Measurements from ENCODE around the gene SFTA2. TPM values are rescaled to one million over a fixed set of nuclear protein-coding genes. Genes with fewer than 3 reads are reported as not detected.

The SFTA2 gene
- polyA plus RNA-seq, 1 donor (not counting 4 experiments of a cell fraction or from before 2014, with no cell fraction given): not detected

DNA sequence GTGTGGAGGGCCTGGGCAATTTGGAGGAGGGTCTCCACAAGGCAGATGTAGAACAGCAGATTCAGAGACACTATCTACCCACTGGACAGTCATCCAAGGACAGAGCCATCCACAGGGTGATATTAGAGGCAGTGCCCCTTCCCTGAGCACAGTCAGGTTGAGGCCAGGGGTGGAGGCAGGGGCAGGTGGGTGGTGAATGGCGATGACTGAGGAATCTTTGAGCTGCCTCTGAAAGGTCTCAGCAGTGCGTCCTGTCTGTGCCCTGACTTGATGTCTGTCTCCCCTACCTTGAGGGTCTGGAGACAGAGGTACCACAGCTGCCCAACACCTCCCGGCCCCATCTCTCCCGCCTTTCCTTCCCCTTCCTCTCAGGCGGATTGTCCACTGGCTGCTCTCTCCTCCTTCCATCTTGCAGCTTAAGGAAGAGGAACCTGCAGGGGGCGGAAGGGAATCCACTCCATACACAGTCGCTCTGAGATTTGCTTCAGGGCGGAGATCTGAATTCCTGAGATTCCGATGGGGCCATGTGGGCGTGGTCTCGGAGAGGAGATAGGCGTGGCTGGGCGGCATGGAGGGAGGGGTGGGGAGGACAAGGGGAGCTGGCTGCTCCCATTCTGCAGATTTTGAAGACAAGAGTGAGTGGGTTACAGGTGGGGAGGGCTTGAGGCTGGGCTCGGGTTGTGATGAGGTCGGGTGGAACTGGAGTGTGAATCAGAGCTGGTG is 10.5 kb upstream of the SFTA2 start:
- peaks cover 4% of the 10 kb centered on the region for H3K27me3 ChIP-seq (ENCODE audit: control insufficient read depth, extremely low read depth, insufficient read depth, low read length)
- H3K9ac ChIP-seq (ENCODE audit: control insufficient read depth, extremely low read depth, insufficient read depth, low read length): no peak overlapping the region
- no peak overlapping the region for H3K4me3 ChIP-seq (ENCODE audit: control insufficient read depth in 2 of 3, extremely low read depth in 1 of 3, insufficient read depth in 2 of 3, low read depth in 1 of 3, low read length in 3 of 3)
- H3K9me3 ChIP-seq (ENCODE audit: control insufficient read depth, low read depth, low read length): no peaks in the 10 kb centered on the region
- H3K36me3 ChIP-seq (ENCODE audit: control insufficient read depth in 2 of 2, extremely low read depth in 1 of 2, insufficient read depth in 2 of 2, low read length in 2 of 2): no peaks in the 10 kb centered on the region
- DNase-seq (ENCODE audit: low read depth, low spot score) (peak; percentile 56), FAIRE-seq (peak; percentile 77)
- H3K9me1 ChIP-seq (ENCODE audit: control insufficient read depth, extremely low read depth, insufficient read depth, low read length): no peaks in the 10 kb centered on the region
- peaks cover 11% of the 10 kb centered on the region for H3K4me1 ChIP-seq (ENCODE audit: control insufficient read depth, extremely low read depth, insufficient read depth, low read length)
- no peaks in the 10 kb centered on the region for H4K20me1 ChIP-seq (ENCODE audit: control insufficient read depth, extremely low read depth, insufficient read depth, low read length)
- H3K27ac ChIP-seq (ENCODE audit: control insufficient read depth, insufficient read depth, low read length): no peak overlapping the region
- dilution Hi-C loops (cut with MboI; ENCODE audit: extremely low pct_ligation_motif_present, low sequenced_read_pairs): loop anchor here (25.0 kb wide), 1 partner anchor 120 kb away; no protein-coding TSS in a partner anchor
- peak overlapping the region; percentile 42 for H3K4me2 ChIP-seq (ENCODE audit: control insufficient read depth, extremely low read depth, insufficient read depth, low read depth, low read length)
- no peaks in the 10 kb centered on the region for H3K79me2 ChIP-seq (ENCODE audit: control insufficient read depth, insufficient read depth, low read length)
- TF ChIP-seq, protein P1, sequence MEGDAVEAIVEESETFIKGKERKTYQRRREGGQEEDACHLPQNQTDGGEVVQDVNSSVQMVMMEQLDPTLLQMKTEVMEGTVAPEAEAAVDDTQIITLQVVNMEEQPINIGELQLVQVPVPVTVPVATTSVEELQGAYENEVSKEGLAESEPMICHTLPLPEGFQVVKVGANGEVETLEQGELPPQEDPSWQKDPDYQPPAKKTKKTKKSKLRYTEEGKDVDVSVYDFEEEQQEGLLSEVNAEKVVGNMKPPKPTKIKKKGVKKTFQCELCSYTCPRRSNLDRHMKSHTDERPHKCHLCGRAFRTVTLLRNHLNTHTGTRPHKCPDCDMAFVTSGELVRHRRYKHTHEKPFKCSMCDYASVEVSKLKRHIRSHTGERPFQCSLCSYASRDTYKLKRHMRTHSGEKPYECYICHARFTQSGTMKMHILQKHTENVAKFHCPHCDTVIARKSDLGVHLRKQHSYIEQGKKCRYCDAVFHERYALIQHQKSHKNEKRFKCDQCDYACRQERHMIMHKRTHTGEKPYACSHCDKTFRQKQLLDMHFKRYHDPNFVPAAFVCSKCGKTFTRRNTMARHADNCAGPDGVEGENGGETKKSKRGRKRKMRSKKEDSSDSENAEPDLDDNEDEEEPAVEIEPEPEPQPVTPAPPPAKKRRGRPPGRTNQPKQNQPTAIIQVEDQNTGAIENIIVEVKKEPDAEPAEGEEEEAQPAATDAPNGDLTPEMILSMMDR (optimal IDR thresholded peaks at IDR 0.05 in 1 of 3, IDR thresholded peaks at IDR 0.05 in 1 of 3, conservative IDR thresholded peaks at IDR 0.05 in 1 of 3; ENCODE audit: extremely low read depth in 1 of 3, insufficient read depth in 2 of 3, low read length in 3 of 3): peak; percentile 59 to 83 (median 64)
- no peak for TF ChIP-seq EZH2 (IDR thresholded peaks at IDR 0.05; ENCODE audit: low read length)
- peak overlapping the region; percentile 92 for H2AFZ ChIP-seq (ENCODE audit: control insufficient read depth, low read length)

GRCh38 chr6:30940361-30940986 is 8.5 kb upstream of the SFTA2 start, which contains the start of gene MUCL3:
Gene MUCL3, plus strand, starts transcription at chr6:30940973. Its CDS starts 27 bp downstream, at chr6:30941000.
- H3K4me3 ChIP-seq (ENCODE audit: control insufficient read depth in 2 of 3, extremely low read depth in 1 of 3, insufficient read depth in 2 of 3, low read depth in 1 of 3, low read length in 3 of 3): no peak within 1 kb of the TSS
- TF ChIP-seq EZH2 (IDR thresholded peaks at IDR 0.05; ENCODE audit: low read length): no peak
- TF ChIP-seq, protein P1 (optimal IDR thresholded peaks at IDR 0.05 in 1 of 3, IDR thresholded peaks at IDR 0.05 in 1 of 3, conservative IDR thresholded peaks at IDR 0.05 in 1 of 3; ENCODE audit: extremely low read depth in 1 of 3, insufficient read depth in 2 of 3, low read length in 3 of 3): no peak
- peaks cover 4% of the 10 kb centered on the region for H3K27me3 ChIP-seq (ENCODE audit: control insufficient read depth, extremely low read depth, insufficient read depth, low read length)
- no peak within 1 kb of the TSS for H3K4me2 ChIP-seq (ENCODE audit: control insufficient read depth, extremely low read depth, insufficient read depth, low read depth, low read length)
- no peaks in the 10 kb centered on the region for H4K20me1 ChIP-seq (ENCODE audit: control insufficient read depth, extremely low read depth, insufficient read depth, low read length)
- H3K9ac ChIP-seq (ENCODE audit: control insufficient read depth, extremely low read depth, insufficient read depth, low read length): no peak within 1 kb of the TSS
- no peaks in the 10 kb centered on the region for H3K36me3 ChIP-seq (ENCODE audit: control insufficient read depth in 2 of 2, extremely low read depth in 1 of 2, insufficient read depth in 2 of 2, low read length in 2 of 2)
- dilution Hi-C loops (cut with MboI; ENCODE audit: extremely low pct_ligation_motif_present, low sequenced_read_pairs): loop anchor here (25.0 kb wide), 1 partner anchor 122 kb away; no protein-coding TSS in a partner anchor
- DNase-seq (ENCODE audit: low read depth, low spot score) (no peak), FAIRE-seq (no peak)
- H3K27ac ChIP-seq (ENCODE audit: control insufficient read depth, insufficient read depth, low read length): no peak within 1 kb of the TSS
- H3K4me1 ChIP-seq (ENCODE audit: control insufficient read depth, extremely low read depth, insufficient read depth, low read length): peaks cover 11% of the 10 kb centered on the region
- H2AFZ ChIP-seq (ENCODE audit: control insufficient read depth, low read length): no peak within 1 kb of the TSS
- H3K9me3 ChIP-seq (ENCODE audit: control insufficient read depth, low read depth, low read length): no peaks in the 10 kb centered on the region
- no peaks in the 10 kb centered on the region for H3K79me2 ChIP-seq (ENCODE audit: control insufficient read depth, insufficient read depth, low read length)
- H3K9me1 ChIP-seq (ENCODE audit: control insufficient read depth, extremely low read depth, insufficient read depth, low read length): no peaks in the 10 kb centered on the region

Measured in keratinocyte (primary cell).